H1 (cell line): ENCODE measurements around the gene CDK12. TPM values are rescaled to one million over a fixed set of nuclear protein-coding genes. Genes with fewer than 3 reads are reported as not detected.
A peak's percentile ranks its signal among the peaks of the same experiment; 100 is the strongest.

Source experiments
- CTCF ChIA-PET: fragments of 300-600 bp; sonication (Branson Sonifier 250); formaldehyde crosslinking; loops from one replicate; lab custom pipeline; 2021; ENCODE audit not compliant: partially characterized antibody; lab: Charles Lee
- POLR2A ChIA-PET: fragments of 300-600 bp; sonication (Branson Sonifier 250); formaldehyde crosslinking; loops from one replicate; lab custom pipeline; 2021; ENCODE audit warnings: inconsistent platforms; ENCODE audit not compliant: partially characterized antibody; lab: Charles Lee
- DNase-seq, 2 experiments: peaks; one replicate each; pipeline versions ENCODE4 v3.0.0 to v3.0.0-alpha.2; 2010 to 2022; ENCODE audit warnings: low spot score in 2 of 2, low read depth in 1 of 2, mixed read lengths in 1 of 2
- FAIRE-seq: peaks from 2 replicates; lab custom pipeline; 2011; peaks lifted over from hg19 to GRCh38; lab: Jason Lieb, UNC
- H2AFZ ChIP-seq: 2 replicates; pipeline ENCODE4 v1.8.1; 2012; ENCODE audit warnings: low read length, inconsistent platforms
- H2AK5ac ChIP-seq: 2 replicates; pipeline ENCODE4 v1.6.1; 2013; ENCODE audit warnings: low read depth, low read length
- H2BK120ac ChIP-seq: replicated peaks from 2 replicates; pipeline ENCODE3; 2013; ENCODE audit warnings: low read depth, low read length, inconsistent platforms
- H2BK12ac ChIP-seq: 2 replicates; pipeline ENCODE4 v1.6.1; 2013; ENCODE audit warnings: low read depth, low read length
- H2BK15ac ChIP-seq: 2 replicates; pipeline ENCODE4 v1.6.1; 2013; ENCODE audit warnings: low read length
- H2BK20ac ChIP-seq: 2 replicates; pipeline ENCODE4 v1.6.1; 2013; ENCODE audit warnings: low read length
- H2BK5ac ChIP-seq: 2 replicates; pipeline ENCODE4 v1.6.1; 2013; ENCODE audit warnings: low read depth, low read length
- H3K14ac ChIP-seq: 2 replicates; pipeline ENCODE4 v1.6.1; 2013; ENCODE audit warnings: inconsistent platforms; ENCODE audit not compliant: insufficient read length
- H3K18ac ChIP-seq: 2 replicates; pipeline ENCODE4 v1.6.1; 2013; ENCODE audit warnings: low read length; ENCODE audit errors: extremely low read depth
- H3K23ac ChIP-seq: 2 replicates; pipeline ENCODE4 v1.6.1; 2013; ENCODE audit warnings: inconsistent platforms; ENCODE audit not compliant: insufficient read length
- H3K23me2 ChIP-seq: 2 replicates; pipeline ENCODE4 v1.6.1; 2013; ENCODE audit warnings: low read depth, low read length
- H3K27ac ChIP-seq: 2 replicates; pipeline ENCODE4 v1.6.1; 2011; ENCODE audit warnings: low read depth, low read length, inconsistent platforms
- H3K27me3 ChIP-seq, 4 experiments: replicated peaks in 1 of 4; 1 replicate in 1 of 4; 2 replicates in 3 of 4; pipeline versions ENCODE4 v1.6.1 to v1.8.1; 2011 to 2013; ENCODE audit warnings: low read length in 3 of 4, mild to moderate bottlenecking in 3 of 4, inconsistent platforms in 2 of 4, mixed read lengths in 2 of 4, moderate library complexity in 1 of 4; ENCODE audit not compliant: control insufficient read depth in 3 of 4, insufficient read depth in 3 of 4; ENCODE audit errors: extremely low read depth in 1 of 4
- H3K36me3 ChIP-seq, 4 experiments: 2 replicates each; pipeline versions ENCODE4 v1.6.1 to v1.8.1; 2011 to 2013; ENCODE audit warnings: mild to moderate bottlenecking in 4 of 4, low read length in 3 of 4, moderate library complexity in 2 of 4, control low read depth in 1 of 4, inconsistent platforms in 1 of 4; ENCODE audit not compliant: insufficient read depth in 4 of 4, control insufficient read depth in 2 of 4
- H3K4ac ChIP-seq: replicated peaks from 2 replicates; pipeline ENCODE3; 2013; ENCODE audit warnings: low read length, low read depth, mixed read lengths, inconsistent platforms; ENCODE audit not compliant: insufficient read length
- H3K4me1 ChIP-seq, 4 experiments: replicated peaks in 1 of 4; 1 replicate in 1 of 4; 2 replicates in 3 of 4; pipeline versions ENCODE4 v1.6.1 to v1.8.1; 2011 to 2013; ENCODE audit warnings: low read length in 3 of 4, inconsistent platforms in 2 of 4, mixed read lengths in 1 of 4; ENCODE audit not compliant: insufficient read depth in 4 of 4, control insufficient read depth in 3 of 4
- H3K4me2 ChIP-seq, 2 experiments: 2 replicates each; pipeline versions ENCODE4 v1.6.1 to v1.8.1; 2011 to 2013; ENCODE audit warnings: low read depth in 2 of 2, low read length in 2 of 2, control low read depth in 1 of 2, inconsistent platforms in 1 of 2, mild to moderate bottlenecking in 1 of 2; ENCODE audit not compliant: insufficient read depth in 1 of 2
- H3K4me3 ChIP-seq, 4 experiments: fragments of 200-600, 300-600 bp in 1 of 4; sonication (generic), shearing (Covaris generic), sonication (Bioruptor Twin) in 1 of 4; 2 replicates each; pipeline versions ENCODE4 v1.5.1 to v1.8.1; 2011 to 2016; ENCODE audit warnings: low read length in 4 of 4, low read depth in 3 of 4, control low read depth in 2 of 4, inconsistent platforms in 2 of 4, mild to moderate bottlenecking in 2 of 4, mixed read lengths in 1 of 4, moderate library complexity in 1 of 4; ENCODE audit not compliant: insufficient read depth in 2 of 4; ENCODE audit errors: extremely low read depth in 1 of 4
- H3K56ac ChIP-seq: replicated peaks from 2 replicates; pipeline ENCODE3; 2013; ENCODE audit warnings: low read depth, mild to moderate bottlenecking, mixed read lengths, low read length, inconsistent platforms; ENCODE audit not compliant: insufficient read length
- H3K79me1 ChIP-seq: 2 replicates; pipeline ENCODE4 v1.6.1; 2013; ENCODE audit warnings: low read depth, low read length, control low read depth
- H3K79me2 ChIP-seq, 2 experiments: 2 replicates each; pipeline versions ENCODE4 v1.6.1 to v1.8.1; 2012 to 2013; ENCODE audit warnings: low read length in 2 of 2, mild to moderate bottlenecking in 2 of 2, inconsistent platforms in 1 of 2; ENCODE audit not compliant: insufficient read depth in 2 of 2, control insufficient read depth in 1 of 2
- H3K9ac ChIP-seq, 4 experiments: replicated peaks in 1 of 4; 1 replicate in 1 of 4; 2 replicates in 3 of 4; pipeline versions ENCODE4 v1.6.1 to v1.8.1; 2011 to 2013; ENCODE audit warnings: low read depth in 3 of 4, low read length in 3 of 4, control low read depth in 2 of 4, mild to moderate bottlenecking in 2 of 4, moderate library complexity in 2 of 4, inconsistent platforms in 1 of 4; ENCODE audit errors: extremely low read depth in 1 of 4
- H3K9me3 ChIP-seq, 2 experiments: 2 replicates each; pipeline versions ENCODE4 v1.6.1 to v1.8.1; 2012 to 2013; ENCODE audit warnings: mild to moderate bottlenecking in 2 of 2, moderate library complexity in 2 of 2, control low read depth in 1 of 2, inconsistent platforms in 1 of 2, low read depth in 1 of 2, low read length in 1 of 2, mixed read lengths in 1 of 2; ENCODE audit not compliant: insufficient read depth in 2 of 2
- H4K20me1 ChIP-seq, 2 experiments: replicated peaks in 1 of 2; 2 replicates each; pipeline versions ENCODE3 to v1.8.1; 2011 to 2013; ENCODE audit warnings: inconsistent platforms in 2 of 2, low read length in 2 of 2, mild to moderate bottlenecking in 1 of 2; ENCODE audit not compliant: insufficient read depth in 2 of 2, control insufficient read depth in 1 of 2
- H4K5ac ChIP-seq: 2 replicates; pipeline ENCODE4 v1.6.1; 2013; ENCODE audit warnings: low read length, low read depth, mixed read lengths, inconsistent platforms; ENCODE audit not compliant: insufficient read length
- H4K8ac ChIP-seq: 2 replicates; pipeline ENCODE4 v1.8.0; 2013; ENCODE audit warnings: mild to moderate bottlenecking, moderate library complexity, low read length, inconsistent platforms; ENCODE audit not compliant: insufficient read depth; ENCODE audit errors: extremely low read depth
- H4K91ac ChIP-seq: replicated peaks from 2 replicates; pipeline ENCODE3; 2013; ENCODE audit warnings: low read length, mixed read lengths, inconsistent platforms; ENCODE audit not compliant: insufficient read length
- HDAC2 ChIP-seq, 2 experiments: fragments of 300-600 bp in 1 of 2; sonication (generic) in 1 of 2; IDR thresholded peaks; 2 replicates each; pipeline ENCODE4 v1.6.1; 2011 to 2012; ENCODE audit warnings: low read depth in 2 of 2, low read length in 2 of 2, mild to moderate bottlenecking in 2 of 2, moderate library complexity in 2 of 2, borderline replicate concordance in 1 of 2, inconsistent platforms in 1 of 2
- KDM5A ChIP-seq: fragments of 200-600 bp; IDR thresholded peaks from 2 replicates; pipeline ENCODE4 v1.7.1; 2012; ENCODE audit warnings: mild to moderate bottlenecking, low read length, inconsistent platforms, mixed read lengths
- POLR2AphosphoS5 ChIP-seq: IDR thresholded peaks from 2 replicates; pipeline ENCODE4 v1.6.1; 2011; ENCODE audit warnings: low read depth, low read length
- WGBS, 2 experiments: shearing (Covaris generic) in 1 of 2; methylation state at CpG; one replicate each; pipeline versions ENCODE4 v1.1.6 to v1.1.7; 2013 to 2015; ENCODE audit warnings: low lambda C conversion rate in 2 of 2, mixed read lengths in 2 of 2, inconsistent platforms in 1 of 2, low coverage in 1 of 2, missing lambda C conversion rate in 1 of 2; ENCODE audit not compliant: insufficient replicate concordance in 2 of 2, insufficient coverage in 1 of 2, insufficient read length in 1 of 2; ENCODE audit errors: extremely low coverage in 1 of 2, missing lambda C conversion rate in 1 of 2; 5-methylcytosine and 5-hydroxymethylcytosine counted together
- polyA plus RNA-seq, 7 experiments: library from polyadenylated mRNA; depleted of rRNA in 3 of 7; stranded (reverse) in 5 of 7; unstranded in 2 of 7; fragments of >200 nt in 5 of 7; fragments of 200-250 nt in 2 of 7; gene quantifications; 1 replicate in 5 of 7; 2 replicates in 1 of 7; 4 replicates in 1 of 7; pipeline versions ENCODE4 v1.2.1 to v1.2.3, GENCODE V29; 2011 to 2013; ENCODE audit warnings: missing spikeins in 2 of 7, mixed read lengths in 2 of 7
- total RNA-seq: library from RNA; stranded (reverse); fragmentation: NEBNext Ultra II Directional; extraction: Animal tissue kit (Norgen Biotek cat#: 25700); gene quantifications from 2 replicates; pipeline ENCODE4 v1.2.1, GENCODE V29; 2021

The CDK12 gene
- total and polyA plus RNA-seq, 2 of the 8 experiments (the other 6 are each of a cell fraction or from before 2014, with no cell fraction given): 14.8 to 70.3 TPM

GRCh38 chr17:39548494-39549225, 87.4 kb downstream of the CDK12 start:
- no peaks in the 10 kb centered on the region for H3K23me2 ChIP-seq
- no peak overlapping the region for H3K56ac ChIP-seq
- no peak overlapping the region for H2AFZ ChIP-seq
- no peak overlapping the region for H2AK5ac ChIP-seq
- no peaks in the 10 kb centered on the region for H3K36me3 ChIP-seq
- no peaks in the 10 kb centered on the region for H3K79me2 ChIP-seq
- CTCF ChIA-PET: interaction anchor here (0.6 to 15.0 kb wide), 33 partner anchors 10 to 341 kb away, joined by 3 to 310 read pairs (median 5); partner anchors contain the start of genes NEUROD2 and PPP1R1B
- TF ChIP-seq POLR2AphosphoS5: no peak
- TF ChIP-seq HDAC2 (IDR thresholded peaks at IDR 0.05; ENCODE audit: borderline replicate concordance in 1 of 2, low read depth in 2 of 2, low read length in 2 of 2): no peak
- TF ChIP-seq KDM5A: no peak
- FAIRE-seq (no peak), DNase-seq (no peak)
- H3K27me3 ChIP-seq: no peaks in the 10 kb centered on the region
- H3K79me1 ChIP-seq: no peaks in the 10 kb centered on the region
- H2BK20ac ChIP-seq: no peak overlapping the region
- no peak overlapping the region for H3K23ac ChIP-seq
- no peaks in the 10 kb centered on the region for H3K9me3 ChIP-seq
- H2BK12ac ChIP-seq: no peak overlapping the region
- H3K4me2 ChIP-seq: no peak overlapping the region
- H3K27ac ChIP-seq: no peak overlapping the region
- no peak overlapping the region for H3K4ac ChIP-seq
- H3K4me1 ChIP-seq: no peaks in the 10 kb centered on the region
- no peak overlapping the region for H4K5ac ChIP-seq
- H3K4me3 ChIP-seq: no peak overlapping the region
- POLR2A ChIA-PET: interaction anchor here (1.0 to 2.3 kb wide), 6 partner anchors 12 to 281 kb away, joined by 3 to 6 read pairs (median 4); no protein-coding TSS in a partner anchor
- H4K91ac ChIP-seq: no peak overlapping the region
- no peak overlapping the region for H2BK15ac ChIP-seq
- peaks cover 0 to 5% of the 10 kb centered on the region in 2 experiments for H4K20me1 ChIP-seq
- no peak overlapping the region for H3K18ac ChIP-seq
- 80% methylated on average over 6 of the region's 7 CpGs; no CpG with 5 or more reads in 1 of the 2 experiments for WGBS, 2 experiments
- H4K8ac ChIP-seq: peak overlapping the region; percentile 39; the same call in 1 of the 2 replicates
- H2BK120ac ChIP-seq: no peak overlapping the region
- H3K14ac ChIP-seq: no peak overlapping the region
- no peak overlapping the region for H3K9ac ChIP-seq
- no peak overlapping the region for H2BK5ac ChIP-seq
